DOHH2 (cell line): Measurements from ENCODE around the gene LPIN1.

Source experiments
- H3F3A ChIP-seq: fragments of 200-600 bp; sonication (generic), shearing (Covaris generic); 2 replicates; pipeline ENCODE4 v1.6.0; 2016; ENCODE audit warnings: antibody characterized with exemption, mild to moderate bottlenecking; ENCODE audit not compliant: control insufficient read depth, insufficient read depth
- H3K27ac ChIP-seq: fragments of 200-600 bp; sonication (generic); 2 replicates; pipeline ENCODE4 v1.5.1; 2014; ENCODE audit warnings: low read depth, mild to moderate bottlenecking, low read length, moderate library complexity
- H3K27me3 ChIP-seq: fragments of 200-600 bp; sonication (generic); 2 replicates; pipeline ENCODE4 v1.6.1; 2014; ENCODE audit warnings: mild to moderate bottlenecking, low read length, mixed read lengths; ENCODE audit not compliant: control insufficient read depth
- H3K36me3 ChIP-seq: fragments of 200-600 bp; sonication (generic); 2 replicates; pipeline ENCODE4 v1.6.1; 2014; ENCODE audit warnings: mild to moderate bottlenecking, low read length, moderate library complexity, mixed read lengths; ENCODE audit not compliant: control insufficient read depth
- H3K4me1 ChIP-seq: fragments of 200-600 bp; sonication (generic); 2 replicates; pipeline ENCODE4 v1.6.1; 2014; ENCODE audit warnings: mild to moderate bottlenecking, low read length, mixed read lengths; ENCODE audit not compliant: control insufficient read depth
- H3K4me2 ChIP-seq: fragments of 200-600 bp; sonication (generic); 2 replicates; pipeline ENCODE4 v1.6.0; 2014; ENCODE audit warnings: mild to moderate bottlenecking, low read length, moderate library complexity
- H3K4me3 ChIP-seq: fragments of 200-600 bp; sonication (generic); 2 replicates; pipeline ENCODE4 v1.5.1; 2014; ENCODE audit warnings: mild to moderate bottlenecking, low read length, mixed read lengths
- H3K79me2 ChIP-seq: fragments of 200-600 bp; sonication (generic); 2 replicates; pipeline ENCODE4 v1.6.1; 2014; ENCODE audit warnings: mild to moderate bottlenecking, low read length, mixed read lengths; ENCODE audit not compliant: control insufficient read depth
- H3K9me2 ChIP-seq: fragments of 200-600 bp; sonication (generic); replicated peaks from 2 replicates; pipeline ENCODE4 v1.6.1; 2014; ENCODE audit warnings: mild to moderate bottlenecking, low read length, mixed read lengths; ENCODE audit not compliant: control insufficient read depth
- H3K9me3 ChIP-seq: fragments of 200-600 bp; sonication (generic); 2 replicates; pipeline ENCODE4 v1.6.1; 2014; ENCODE audit warnings: antibody characterized with exemption, low read length, mixed read lengths; ENCODE audit not compliant: control insufficient read depth, insufficient read depth
- H4K20me1 ChIP-seq: fragments of 200-600 bp; sonication (generic); 2 replicates; pipeline ENCODE4 v1.6.0; 2014; ENCODE audit warnings: low read depth, mild to moderate bottlenecking, antibody characterized with exemption, low read length, moderate library complexity; ENCODE audit not compliant: control insufficient read depth, insufficient read depth
- EZH2phosphoT487 ChIP-seq: fragments of 200-600 bp; sonication (generic); IDR thresholded peaks from 2 replicates; pipeline ENCODE4 v1.6.1; 2017; ENCODE audit warnings: borderline replicate concordance, mild to moderate bottlenecking, antibody characterized with exemption, low read length, moderate library complexity, mixed read lengths
- TF ChIP-seq, protein P1 (sequence below): fragments of 200-600 bp; sonication (generic); IDR thresholded peaks from one replicate; pipeline ENCODE4 v1.5.1; 2014; ENCODE audit warnings: antibody characterized with exemption, mild to moderate bottlenecking, low read depth, low read length; ENCODE audit not compliant: poor library complexity, severe bottlenecking

Gene LPIN1

DNA sequence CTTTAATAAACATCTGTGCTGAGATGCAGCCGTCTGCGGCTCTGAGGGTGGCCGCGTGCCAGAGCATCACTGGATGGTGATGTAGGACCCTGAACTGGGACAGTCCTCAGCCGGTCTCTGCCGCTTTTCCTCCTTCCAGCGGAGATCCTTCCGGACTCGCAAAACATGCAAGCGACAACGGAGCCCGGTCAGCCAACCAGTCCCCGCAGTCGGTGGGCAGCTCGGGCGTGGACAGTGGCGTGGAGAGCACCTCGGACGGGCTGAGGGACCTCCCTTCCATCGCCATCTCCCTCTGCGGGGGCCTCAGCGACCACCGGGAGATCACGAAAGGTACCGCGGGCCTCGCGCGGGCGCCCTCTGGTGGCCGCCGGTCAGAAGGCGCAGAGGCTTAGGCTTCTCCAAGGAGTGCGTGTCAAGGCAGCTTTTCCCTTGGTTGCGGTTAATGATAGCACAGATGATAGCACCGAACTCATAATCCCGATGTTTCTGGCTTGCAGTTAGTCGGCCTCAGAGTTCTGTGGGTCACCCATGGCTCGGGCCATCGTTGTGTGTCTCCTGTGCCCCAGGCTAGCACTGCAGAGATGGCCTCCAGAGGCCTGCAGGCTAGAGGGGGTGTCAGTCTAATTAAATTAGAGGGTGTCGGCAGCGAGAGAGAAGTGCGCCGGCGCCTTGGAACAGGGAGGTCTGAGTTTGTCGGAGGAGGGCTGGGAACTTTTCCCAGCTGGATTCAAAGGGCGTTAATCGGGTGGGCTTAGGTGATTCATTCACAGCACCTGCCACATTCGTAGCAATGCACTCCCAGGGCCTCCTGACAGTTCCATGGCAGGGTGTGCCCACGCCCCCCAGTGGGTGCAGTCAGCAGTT lies 38.5 kb downstream of the LPIN1 start:
- no peaks in the 10 kb centered on the region for H3K79me2 ChIP-seq
- no peak overlapping the region for H3K27ac ChIP-seq
- no peak overlapping the region for H3K4me2 ChIP-seq
- TF ChIP-seq, protein P1, sequence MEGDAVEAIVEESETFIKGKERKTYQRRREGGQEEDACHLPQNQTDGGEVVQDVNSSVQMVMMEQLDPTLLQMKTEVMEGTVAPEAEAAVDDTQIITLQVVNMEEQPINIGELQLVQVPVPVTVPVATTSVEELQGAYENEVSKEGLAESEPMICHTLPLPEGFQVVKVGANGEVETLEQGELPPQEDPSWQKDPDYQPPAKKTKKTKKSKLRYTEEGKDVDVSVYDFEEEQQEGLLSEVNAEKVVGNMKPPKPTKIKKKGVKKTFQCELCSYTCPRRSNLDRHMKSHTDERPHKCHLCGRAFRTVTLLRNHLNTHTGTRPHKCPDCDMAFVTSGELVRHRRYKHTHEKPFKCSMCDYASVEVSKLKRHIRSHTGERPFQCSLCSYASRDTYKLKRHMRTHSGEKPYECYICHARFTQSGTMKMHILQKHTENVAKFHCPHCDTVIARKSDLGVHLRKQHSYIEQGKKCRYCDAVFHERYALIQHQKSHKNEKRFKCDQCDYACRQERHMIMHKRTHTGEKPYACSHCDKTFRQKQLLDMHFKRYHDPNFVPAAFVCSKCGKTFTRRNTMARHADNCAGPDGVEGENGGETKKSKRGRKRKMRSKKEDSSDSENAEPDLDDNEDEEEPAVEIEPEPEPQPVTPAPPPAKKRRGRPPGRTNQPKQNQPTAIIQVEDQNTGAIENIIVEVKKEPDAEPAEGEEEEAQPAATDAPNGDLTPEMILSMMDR = peak; percentile 82
- no peak for TF ChIP-seq EZH2phosphoT487
- no peaks in the 10 kb centered on the region for H3K9me2 ChIP-seq
- peaks cover 63% of the 10 kb centered on the region for H3K36me3 ChIP-seq
- no peaks in the 10 kb centered on the region for H3F3A ChIP-seq
- H3K9me3 ChIP-seq = no peaks in the 10 kb centered on the region
- peaks cover 3% of the 10 kb centered on the region; the same call in 1 of the 2 replicates for H4K20me1 ChIP-seq
- H3K4me3 ChIP-seq = no peak overlapping the region
- H3K4me1 ChIP-seq = no peaks in the 10 kb centered on the region
- no peaks in the 10 kb centered on the region for H3K27me3 ChIP-seq

DNA sequence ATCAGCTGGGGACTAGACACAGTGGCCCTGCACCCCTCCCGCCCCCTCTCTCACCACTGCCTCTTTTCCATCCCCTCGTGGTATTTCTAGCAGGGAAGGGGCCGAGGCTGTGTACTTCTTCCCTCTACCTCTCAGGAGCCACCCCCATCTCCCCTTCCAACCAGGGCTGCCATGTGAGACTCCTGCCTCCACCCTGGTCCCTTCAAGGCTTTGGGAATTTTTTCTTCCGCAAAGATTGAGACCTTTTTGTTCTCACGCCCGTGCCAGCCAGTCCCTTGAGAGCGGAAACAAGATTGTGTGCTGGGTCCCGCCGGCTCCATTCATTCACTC lies 39.1 kb downstream of the LPIN1 start:
- Histone ChIP-seq H3K9me3 (no peaks in the 10 kb centered on the region), H3F3A (no peaks in the 10 kb centered on the region), H3K27ac (no peak overlapping the region), H4K20me1 (peaks cover 3% of the 10 kb centered on the region; the same call in 1 of the 2 replicates), H3K4me3 (no peak overlapping the region), H3K9me2 (no peaks in the 10 kb centered on the region), H3K36me3 (peaks cover 63% of the 10 kb centered on the region), H3K4me2 (no peak overlapping the region), H3K4me1 (no peaks in the 10 kb centered on the region), H3K79me2 (no peaks in the 10 kb centered on the region), H3K27me3 (no peaks in the 10 kb centered on the region)
- no peak for TF ChIP-seq EZH2phosphoT487
- TF ChIP-seq, protein P1 = no peak

DNA sequence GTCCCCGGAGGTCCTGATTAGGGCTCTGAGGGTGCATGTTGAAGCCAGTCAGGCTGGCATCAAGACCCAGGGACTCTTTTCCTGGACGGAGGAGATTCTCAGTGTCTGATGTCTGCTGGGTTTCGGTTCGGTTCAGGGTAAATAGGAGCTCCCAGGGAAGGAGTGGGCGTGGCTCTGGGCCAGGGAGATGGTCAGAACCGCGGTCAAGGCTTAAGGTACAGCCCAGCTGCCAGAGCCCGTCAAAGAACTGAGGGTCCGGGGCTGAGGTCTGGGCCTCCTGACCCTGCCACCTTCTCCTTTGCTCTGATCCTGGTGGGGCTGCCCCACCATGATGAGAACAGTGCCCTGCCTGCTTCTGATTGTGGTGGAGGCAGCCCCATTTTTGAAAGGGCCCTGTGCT lies 39.8 kb downstream of the LPIN1 start:
- TF ChIP-seq, protein P1 = no peak
- no peak for TF ChIP-seq EZH2phosphoT487

More for the DNA sequence above, 39.8 kb downstream of the LPIN1 start:
- Histone ChIP-seq H3K4me3 (no peak overlapping the region), H3K27ac (no peak overlapping the region), H3K27me3 (no peaks in the 10 kb centered on the region), H3K4me1 (no peaks in the 10 kb centered on the region), H4K20me1 (0 out of 2 replicates have a peak, but pooled peaks cover 3% of the 10 kb centered on the region), H3K4me2 (no peak overlapping the region), H3K9me2 (no peaks in the 10 kb centered on the region), H3F3A (no peaks in the 10 kb centered on the region), H3K79me2 (no peaks in the 10 kb centered on the region), H3K36me3 (peaks cover 62% of the 10 kb centered on the region), H3K9me3 (no peaks in the 10 kb centered on the region)
